NCI-H1092 treated with DMSO at 0.1 percent for 48 hours (cell line): ENCODE data around the gene VWCE.

Experiments used
- DNase-seq: peaks from one replicate; lab custom pipeline; 2025; lab: John Stamatoyannopoulos, UW

Gene VWCE

DNA sequence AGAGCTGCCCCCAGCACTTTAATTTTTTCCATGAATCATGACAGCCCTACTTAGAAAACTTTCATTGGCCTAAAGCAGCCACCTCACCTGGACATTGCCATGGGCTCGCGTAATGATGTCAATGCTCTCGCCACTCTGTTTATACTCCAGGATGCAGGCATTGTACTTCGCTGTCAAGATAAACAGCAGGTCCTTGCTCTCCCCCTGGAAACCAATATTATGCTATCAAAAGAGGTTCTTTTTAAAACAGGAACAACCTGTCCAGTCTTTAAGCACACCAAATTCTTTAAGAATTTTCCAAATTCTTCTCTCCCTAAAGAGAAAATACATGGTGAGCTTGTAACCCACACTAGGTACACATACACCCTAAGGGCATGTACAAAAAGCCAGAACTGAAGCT lies 34.8 kb upstream of the VWCE start:
- DNase-seq: no peak

DNA sequence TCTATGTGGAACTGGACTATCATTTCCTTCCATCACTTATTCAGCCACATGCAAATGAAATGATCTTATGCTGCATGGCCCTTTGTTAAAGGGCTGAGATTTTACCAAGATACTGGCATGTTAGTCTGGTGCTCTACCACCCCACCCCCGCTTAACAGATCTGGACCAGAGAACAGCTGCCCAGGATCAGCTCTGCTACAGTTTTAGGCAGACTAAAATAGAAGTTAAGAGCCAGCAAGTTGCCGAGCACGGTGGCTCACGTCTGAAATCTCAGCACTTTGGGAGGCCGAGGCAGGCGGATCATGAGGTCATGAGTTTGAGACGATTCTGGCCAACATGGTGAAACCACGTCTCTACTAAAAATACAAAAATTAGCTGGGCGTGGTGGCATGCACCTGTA lies 33.2 kb upstream of the VWCE start:
- no peak for DNase-seq

DNA sequence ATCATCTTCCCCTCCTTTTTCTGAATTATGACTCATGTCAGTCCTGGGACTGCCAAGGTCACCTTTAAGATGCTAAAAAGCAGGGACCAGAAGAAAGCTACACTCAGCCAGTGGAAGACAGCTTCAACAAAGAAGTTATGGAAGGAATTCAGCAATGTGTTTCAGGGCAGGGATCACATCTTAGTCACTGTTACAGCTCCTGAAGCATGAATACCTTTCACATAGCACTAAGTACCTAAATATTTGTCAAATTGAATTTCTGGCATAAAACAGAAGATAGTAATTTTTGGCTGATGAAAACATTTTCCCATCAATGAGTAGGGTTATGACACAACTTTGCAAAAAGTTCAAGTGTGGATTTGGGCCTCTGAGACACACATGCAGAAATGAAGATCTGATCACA lies 32.6 kb upstream of the VWCE start:
- no peak for DNase-seq

DNA sequence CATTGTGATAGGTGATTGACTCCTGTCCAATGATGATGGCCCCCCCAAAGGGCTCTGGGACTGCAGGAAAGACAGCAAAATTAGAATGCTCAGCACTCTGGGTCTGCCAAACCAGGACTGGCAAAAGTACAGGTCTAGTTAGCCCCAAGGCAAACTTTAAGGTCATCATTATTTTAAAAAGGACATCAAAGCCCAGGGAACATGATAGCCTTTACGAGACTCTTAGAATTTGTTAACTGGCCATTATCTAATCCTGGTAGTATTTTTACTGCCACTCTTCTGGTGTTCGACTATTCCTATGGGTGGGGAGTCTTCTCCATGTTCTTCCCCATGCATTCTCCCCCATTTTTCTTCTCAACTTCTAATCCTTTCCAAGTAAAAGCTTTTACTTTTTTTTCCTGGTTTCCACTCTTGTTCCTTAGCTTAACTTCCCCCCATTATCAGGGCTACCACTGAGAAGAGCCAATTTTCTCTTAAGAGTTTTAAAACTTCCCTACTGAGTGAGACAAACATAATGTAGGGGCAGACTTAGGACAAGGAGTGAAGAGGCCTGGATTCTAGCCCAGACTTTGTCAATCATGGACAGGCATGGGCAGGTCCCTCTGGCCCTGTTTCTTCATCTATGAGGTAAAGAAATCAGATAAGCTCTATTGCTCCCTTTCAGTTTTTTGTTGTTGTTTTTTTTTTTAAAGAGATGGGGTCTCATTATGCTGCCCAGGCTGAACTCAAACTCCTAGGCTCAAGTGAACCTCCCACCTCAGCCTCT lies 30.7 kb upstream of the VWCE start:
- DNase-seq: no peak

DNA sequence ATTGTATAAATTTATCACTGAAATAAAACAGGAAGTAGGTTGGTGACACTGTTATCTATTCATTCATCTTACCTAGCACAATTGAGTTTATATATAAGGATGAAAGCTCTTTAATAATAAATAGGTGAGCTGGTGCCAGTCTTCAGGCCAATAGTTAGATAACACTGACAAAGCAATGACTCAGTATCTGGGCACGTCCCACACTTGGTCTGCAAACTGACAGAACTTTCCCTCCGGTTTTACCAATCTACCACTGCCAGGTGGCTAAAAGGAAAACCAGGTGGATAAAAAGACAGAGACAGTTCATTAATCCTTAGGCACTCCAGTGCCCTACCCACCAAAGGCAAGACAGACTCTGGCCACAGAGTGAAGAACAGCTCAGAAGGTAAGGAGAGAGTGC lies 20.1 kb upstream of the VWCE start:
- DNase-seq: no peak

DNA sequence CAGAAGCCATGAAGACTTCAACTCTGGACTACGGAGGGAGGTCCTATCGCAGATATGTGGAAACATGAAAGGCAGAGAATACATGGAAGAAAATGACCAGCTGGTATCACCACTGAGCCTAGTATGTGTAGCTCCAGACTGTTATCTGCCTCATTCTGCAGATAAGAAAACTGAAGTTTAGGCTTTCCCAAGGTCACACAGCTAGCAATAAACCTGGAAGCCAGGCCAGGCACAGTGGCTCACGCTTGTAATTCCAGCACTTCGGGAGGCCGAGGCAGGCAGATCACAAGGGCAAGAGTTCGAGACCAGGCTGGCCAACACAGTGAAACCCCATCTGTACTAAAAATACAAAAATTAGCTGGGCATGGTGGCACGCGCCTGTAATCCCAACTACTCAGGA lies 15.6 kb upstream of the VWCE start:
- DNase-seq: no peak

DNA sequence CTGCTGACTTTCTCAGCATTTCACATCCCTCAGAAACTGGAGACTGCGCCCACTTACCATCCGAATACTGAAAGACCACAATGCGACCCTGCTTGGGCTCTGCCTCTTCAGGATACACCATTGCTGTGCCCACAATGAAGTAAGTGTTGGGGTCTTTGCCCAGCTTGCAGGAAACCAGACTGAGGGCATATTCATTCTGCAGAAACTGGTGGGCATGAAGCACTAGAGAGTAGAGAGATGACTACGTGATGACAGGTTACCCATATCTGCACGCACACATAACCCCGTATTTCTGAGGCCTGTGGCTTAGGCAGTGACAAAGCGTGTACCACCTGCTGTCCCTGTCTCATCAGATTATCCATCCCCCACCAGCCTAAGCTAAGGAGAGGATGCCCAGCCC lies 14.6 kb upstream of the VWCE start:
- DNase-seq: no peak

DNA sequence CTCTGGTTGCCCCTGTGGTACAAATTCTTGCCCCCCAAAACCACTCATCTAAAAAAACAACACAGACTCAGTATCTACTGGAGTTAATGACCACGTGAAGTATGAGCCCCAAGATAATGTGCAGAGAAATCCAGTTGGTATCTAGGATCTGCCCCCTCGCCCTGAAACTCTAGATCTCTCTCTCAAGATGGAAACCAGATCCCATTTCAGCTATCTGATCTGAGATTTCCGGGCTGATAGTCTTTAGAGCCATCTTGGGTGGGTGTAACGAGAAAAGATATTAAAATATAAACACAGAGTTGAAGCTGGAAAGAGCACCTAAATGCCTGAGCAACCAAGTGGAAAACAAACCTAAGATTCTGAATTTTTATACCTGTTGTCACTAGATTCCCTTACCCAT lies 14.0 kb upstream of the VWCE start:
- no peak for DNase-seq

DNA sequence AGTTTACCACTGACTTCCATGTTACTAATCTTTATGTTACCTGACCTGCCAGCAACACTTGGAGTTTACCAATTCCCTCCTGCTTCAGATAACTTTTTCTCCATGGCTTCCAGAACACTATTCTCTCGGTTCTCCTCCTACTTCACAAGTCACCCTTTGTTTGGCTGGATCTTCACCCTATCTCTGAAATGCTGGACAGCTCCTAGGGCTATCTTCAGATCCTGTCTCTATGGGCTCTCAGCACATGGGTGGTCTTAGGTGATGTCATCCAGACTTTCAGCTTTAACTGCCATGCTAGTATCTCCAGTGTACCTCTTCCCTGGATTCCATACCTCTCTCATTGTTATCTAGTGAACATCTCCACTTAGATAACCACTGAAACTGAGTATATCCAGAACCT lies 12.2 kb upstream of the VWCE start:
- DNase-seq: no peak

DNA sequence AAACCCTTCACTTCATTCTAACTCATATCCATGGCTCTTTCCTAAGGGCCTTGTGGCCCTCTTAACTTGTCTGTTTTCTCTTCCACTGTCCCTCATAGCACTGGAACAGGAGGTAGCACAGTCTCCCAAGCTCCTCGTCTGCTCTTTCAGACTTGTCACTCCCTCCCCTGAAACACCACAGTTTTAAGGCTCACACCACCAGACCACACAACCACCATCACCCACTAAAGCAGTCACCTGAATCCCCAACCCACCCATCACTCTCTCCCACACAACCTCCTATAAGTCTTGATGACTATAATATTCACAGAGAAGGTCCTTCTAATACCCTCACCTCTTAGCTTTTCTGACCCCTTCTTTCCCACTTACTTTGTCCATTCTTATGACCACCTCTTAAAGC lies 11.1 kb upstream of the VWCE start:
- DNase-seq: no peak

DNA sequence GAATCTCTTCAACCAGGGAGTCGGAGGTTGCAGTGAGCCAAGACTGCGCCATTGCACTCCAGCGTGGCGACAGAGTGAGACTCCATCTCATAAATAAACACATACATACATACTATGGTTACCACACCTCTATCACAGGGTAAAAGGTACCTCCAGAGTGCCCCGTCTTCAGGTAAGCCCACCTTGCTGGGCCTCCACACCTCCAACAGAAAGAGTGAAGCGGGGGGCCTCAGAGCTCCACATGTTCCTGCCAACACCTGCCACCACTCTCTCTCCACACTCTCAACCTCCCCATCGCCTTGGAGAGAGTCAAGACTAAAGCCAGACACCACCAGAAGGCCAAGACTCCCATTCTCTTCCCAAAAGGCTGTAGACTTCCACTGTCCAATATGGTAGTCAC lies 10.3 kb upstream of the VWCE start:
- no peak for DNase-seq

DNA sequence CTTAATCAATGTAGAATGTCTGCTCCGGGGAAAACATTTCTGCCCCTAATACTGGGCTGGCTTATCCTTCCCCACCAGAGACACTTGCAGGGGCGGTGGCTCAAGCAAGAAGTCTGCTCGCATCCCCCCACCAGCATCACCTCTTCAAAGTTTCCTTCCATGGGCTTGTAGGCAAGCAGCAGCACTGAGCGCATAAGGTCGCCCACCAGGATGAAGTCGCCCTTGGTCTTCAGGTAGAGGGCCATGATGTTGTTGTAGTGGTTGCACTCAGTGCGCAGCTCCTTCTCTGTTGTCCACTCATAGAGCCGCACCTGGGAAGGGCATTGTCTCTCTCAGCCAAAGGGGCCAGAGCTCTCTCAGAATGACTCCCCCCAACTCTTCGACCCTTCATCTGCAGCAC lies 8.6 kb upstream of the VWCE start:
- no peak for DNase-seq

DNA sequence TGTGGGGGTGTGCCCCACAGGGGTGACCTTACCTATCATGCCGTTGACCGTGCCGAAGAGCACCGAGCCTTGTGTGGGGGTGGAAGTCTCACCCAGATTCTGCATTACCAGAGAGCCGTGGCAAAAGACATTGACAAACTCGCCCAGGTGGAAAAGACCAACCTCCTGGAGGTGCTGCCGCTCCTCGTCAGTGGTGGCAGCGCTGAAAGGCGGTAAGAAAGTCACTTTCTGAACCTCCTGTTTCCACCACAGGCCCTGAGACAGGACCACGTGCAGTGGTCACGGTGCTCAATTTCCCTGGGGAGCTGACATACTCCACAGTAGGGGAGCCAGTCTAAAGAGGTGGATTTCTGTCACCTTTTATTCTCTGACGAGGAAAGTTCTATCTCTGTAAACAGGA lies 7.4 kb upstream of the VWCE start:
- no peak for DNase-seq

DNA sequence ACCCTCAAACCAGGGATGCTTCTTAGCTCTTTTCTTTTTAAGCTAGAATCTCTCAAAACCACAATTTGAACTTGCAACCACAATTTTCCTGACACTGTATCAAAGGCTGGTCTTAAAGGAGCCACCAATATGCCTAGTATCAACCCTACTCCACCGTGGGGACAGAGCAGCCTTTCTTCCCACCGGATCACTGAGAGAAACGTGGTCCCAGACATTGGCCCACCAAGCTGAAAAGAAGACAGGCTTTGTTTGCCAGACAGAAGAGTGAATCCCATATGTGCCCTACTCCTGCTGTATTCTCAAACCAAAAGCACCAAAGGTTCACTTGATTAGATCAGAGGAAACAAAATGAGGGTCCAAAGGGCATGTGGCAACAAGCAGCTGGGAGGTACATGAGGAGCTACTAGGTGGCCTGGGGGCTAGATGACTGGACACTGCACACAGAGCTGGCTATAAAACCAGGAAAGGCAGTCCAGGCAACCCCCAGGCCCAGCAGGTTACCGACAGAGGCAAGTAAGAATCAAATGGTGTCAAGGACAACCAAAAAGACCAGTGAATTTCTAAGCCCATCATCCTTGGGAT lies 3.6 kb upstream of the VWCE start:
- DNase-seq: no peak

DNA sequence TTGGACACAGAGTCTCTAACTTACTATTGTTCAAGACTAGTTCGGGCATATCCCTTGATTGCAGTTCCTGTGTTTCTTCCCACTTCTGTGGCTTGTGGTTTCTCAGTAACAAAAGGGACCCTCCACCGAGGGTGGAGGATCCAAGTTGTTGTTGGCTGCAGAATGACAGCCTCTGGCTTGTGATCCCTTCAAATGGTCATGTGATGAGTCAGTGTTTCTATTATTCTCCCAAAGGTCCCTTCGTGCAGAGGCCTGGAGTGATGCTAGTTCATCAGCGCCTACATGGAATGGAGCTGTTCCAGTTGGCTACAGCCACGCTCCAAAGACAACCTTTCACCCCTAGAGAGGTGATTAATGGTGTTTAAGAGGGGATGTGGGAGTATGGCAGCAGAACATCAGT lies 2.6 kb upstream of the VWCE start:
- no peak for DNase-seq

DNA sequence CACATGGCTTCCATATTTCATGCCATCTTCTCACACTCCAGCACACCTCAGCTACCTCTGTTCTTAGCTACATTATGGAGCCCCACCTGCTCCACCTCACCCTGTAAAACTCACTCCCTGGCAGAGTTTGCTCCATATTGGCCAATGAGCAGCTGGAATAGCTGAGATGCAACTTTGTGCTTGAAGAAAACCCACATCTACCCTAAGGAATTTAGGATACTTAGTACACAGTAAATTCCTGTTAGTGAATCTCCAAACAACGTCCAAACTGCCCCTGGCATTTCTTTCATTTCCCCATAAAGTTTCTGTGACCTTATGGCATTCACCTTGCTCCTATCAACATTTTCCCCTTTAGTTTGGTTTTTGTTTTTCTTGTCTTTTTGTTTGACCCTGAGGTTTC lies 2.2 kb upstream of the VWCE start:
- DNase-seq: no peak

DNA sequence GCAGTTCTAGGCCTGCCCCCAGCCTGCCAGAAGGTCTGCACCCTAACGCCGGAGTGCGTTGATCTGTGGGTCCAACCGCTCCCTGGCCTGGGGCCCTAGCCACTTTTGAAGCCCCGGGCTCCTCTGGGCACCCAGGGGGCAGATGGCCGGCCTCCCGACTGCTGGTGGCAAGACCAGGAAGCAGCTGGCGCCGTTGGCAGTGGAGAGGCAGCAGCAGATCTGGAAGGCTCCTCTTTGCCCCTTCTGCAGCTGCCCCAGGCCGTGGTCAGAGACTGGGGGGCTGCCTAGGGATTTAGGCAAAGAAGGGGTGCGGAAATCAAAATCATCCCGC lies 445 bp upstream of the VWCE start:
- peak; percentile 51 for DNase-seq

DNA sequence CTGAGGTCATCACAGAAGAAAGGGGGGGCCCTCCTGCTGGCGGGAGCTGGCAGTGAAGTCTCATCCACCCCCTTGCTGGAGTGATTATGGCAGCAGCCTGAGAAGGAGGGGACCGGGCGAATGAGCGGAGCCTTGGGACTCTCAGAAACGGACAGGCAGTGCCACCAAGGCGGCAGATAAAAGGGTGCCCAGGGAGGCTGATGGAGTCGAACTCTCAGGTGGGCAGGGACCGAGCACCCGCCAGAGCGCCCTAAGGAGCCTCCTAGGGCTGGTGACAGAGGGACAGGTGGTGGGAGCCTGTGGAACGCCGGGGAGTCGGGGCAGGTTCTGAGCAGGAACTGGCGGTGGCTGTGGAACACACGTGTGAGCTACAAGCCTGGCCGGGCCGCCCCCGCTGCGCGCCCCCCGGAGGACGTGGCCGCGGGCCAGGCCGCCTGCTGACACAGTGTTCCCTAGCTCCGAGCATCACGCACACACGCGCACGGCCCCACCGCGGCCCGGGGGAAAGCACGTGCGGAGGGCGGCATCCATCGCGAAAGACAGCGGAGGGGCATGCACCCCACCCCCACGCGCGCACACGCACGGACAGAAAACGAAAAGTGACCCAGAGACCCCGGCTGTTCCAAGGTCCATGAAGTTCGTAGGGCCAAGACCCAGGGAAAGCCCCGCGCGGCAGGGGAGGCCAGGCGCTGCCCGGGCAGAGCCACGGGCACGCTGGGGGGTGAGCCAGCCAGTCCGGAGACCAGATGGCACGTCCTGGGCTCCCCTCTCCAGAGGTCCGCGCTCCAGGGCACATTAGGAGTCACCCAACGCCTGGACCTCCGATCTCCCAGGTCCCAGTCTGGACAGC lies 1.0 kb downstream of the VWCE start:
- peak; percentile 81 for DNase-seq

DNA sequence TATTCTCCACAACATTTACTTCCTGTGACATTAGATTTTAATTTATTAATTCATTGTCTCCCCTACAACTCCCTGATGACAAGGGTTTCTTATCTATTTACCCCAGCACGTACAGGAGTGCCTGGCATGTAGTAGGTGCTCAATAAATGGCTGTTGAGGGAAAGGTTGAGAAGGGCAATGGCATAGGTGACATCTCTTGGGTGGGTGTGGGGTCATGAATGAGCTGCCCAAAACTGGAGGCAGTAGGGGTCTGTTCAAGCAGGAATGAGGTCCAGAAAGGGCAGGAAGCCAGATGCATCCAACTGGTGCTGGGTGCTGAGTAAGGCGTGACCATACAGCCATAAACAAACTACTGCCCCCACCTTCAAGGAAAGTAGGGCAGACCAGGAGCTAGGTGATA lies 2.8 kb downstream of the VWCE start:
- DNase-seq: no peak

DNA sequence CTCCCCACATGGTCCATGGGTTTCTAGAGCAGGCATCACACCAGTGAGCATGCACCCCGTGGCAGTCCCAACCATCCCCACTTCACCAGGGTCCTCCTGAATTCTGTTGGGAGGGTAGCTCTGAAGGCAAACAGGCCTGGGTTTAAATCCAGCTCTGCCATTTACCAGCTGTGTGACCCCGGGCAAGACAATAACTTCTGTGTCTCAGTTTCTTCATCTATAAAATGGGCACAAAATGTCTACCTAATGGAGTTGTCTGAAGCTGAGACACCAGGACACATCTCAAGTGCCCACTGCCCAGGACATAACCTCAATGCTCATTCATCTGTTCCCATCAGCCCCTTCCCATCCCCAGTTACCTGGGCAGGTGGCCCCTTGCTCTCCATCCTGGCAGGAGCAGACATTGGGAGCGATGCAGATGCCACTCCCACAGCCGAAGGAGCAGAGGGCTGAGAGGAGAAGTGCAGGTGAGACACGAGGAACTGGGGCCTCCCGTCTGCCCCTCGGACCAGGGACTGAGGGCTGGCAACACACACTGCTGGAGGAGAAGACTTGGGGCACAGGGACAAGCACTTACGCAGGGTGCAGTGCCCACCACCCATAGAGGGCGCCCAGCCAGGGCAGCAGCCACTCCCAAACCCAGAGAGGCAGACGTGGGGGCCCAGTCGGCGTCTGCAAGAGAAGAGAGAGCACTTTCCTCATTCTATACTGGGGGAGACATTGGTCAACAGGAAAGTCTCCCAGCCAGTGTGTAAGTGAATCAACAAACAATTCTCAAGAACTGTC lies 4.0 kb downstream of the VWCE start:
- DNase-seq: no peak

DNA sequence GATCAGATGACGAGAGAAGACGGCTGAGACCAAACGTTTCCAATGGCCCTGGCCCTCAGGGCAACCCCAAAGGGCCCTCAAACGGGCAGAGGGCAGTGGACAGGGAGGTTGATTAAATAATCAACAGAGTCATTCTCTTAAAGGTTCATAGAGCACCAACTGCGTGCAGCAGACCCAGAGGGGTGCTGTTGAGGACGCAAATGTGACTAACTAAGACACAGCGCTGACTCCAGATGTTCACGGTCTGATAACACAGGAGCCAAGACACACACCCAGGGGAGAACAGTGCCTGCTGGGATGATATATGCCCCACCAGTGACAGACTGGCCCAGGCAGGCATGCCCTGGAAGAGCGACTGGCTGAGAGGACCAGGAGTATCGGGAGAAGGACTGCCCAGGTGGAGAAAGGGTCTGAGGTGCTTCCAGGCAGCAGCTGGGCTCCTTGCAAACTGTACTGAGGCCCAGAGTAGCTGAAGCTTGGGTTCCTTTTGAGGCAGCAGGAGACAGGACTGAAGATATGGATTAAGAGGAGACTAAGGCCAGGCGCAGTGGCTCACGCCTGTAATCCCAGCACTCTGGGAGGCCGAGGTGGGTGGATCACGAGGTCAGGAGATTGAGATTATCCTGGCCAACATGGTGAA lies 7.7 kb downstream of the VWCE start:
- no peak for DNase-seq

DNA sequence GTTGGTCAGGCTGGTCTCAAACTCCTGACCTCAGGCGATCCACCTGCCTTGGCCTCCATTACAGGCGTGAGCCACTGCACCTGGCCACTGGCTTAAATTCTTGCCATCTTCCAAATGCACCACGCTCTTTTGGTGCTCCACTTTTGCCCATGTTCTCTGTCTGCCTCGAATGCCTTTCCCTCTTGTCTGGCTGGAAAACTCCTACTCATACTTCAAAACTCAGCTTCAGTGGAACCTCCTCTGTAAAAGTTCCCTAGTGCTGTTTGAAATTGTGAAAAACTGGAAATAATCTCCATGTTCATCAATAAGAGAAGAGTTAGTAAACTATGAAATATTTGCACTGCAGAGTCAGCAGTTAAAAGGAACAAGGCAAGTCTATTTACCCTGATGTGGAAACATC lies 11.5 kb downstream of the VWCE start:
- no peak for DNase-seq
